HFFc6 (cell line): Measurements from ENCODE around the gene KPRP. TPM values are rescaled to one million over a fixed set of nuclear protein-coding genes. Genes with fewer than 3 reads are reported as not detected.

Experiments
- DNase-seq: peaks from one replicate; pipeline ENCODE4 v3.0.0-alpha.2; 2018
- H3K27ac Mint-ChIP-seq: 2 replicates; pipeline ENCODE4 v1.8.0; 2020; ENCODE audit warnings: mild to moderate bottlenecking, mixed read lengths
- H3K27me3 Mint-ChIP-seq: 2 replicates; pipeline ENCODE4 v1.8.0; 2021; ENCODE audit warnings: mild to moderate bottlenecking, moderate library complexity, mixed read lengths; ENCODE audit not compliant: insufficient read depth
- H3K36me3 Mint-ChIP-seq: 2 replicates; pipeline ENCODE4 v1.8.0; 2021; ENCODE audit warnings: low read depth, mixed read lengths
- H3K4me1 Mint-ChIP-seq: 2 replicates; pipeline ENCODE4 v1.8.0; 2020; ENCODE audit warnings: low read depth, mixed read lengths
- H3K4me3 Mint-ChIP-seq: 2 replicates; pipeline ENCODE4 v1.8.0; 2020; ENCODE audit warnings: mild to moderate bottlenecking, moderate library complexity, mixed read lengths
- H3K9me3 Mint-ChIP-seq: 2 replicates; pipeline ENCODE4 v1.8.0; 2020; ENCODE audit warnings: mild to moderate bottlenecking, mixed read lengths
- total RNA-seq, 6 experiments: library from RNA; stranded (reverse); fragmentation: NEBNext Ultra II Directional; extraction: Animal tissue kit (Norgen Biotek cat#: 25700); gene quantifications; 2 replicates in 1 of 6; 3 replicates in 5 of 6; pipeline ENCODE4 v1.2.3, GENCODE V29; 2021
- TF ChIP-seq, protein P1 (sequence below): fragments of 200-600 bp; sonication (generic); IDR thresholded peaks from 2 replicates; pipeline ENCODE4 v1.5.0; 2021; ENCODE audit warnings: antibody characterized with exemption, mild to moderate bottlenecking

Gene KPRP
- total RNA-seq, 6 experiments from 2014 or later, result not detected

GRCh38 chr1:152770411-152770810, 12.6 kb downstream of the KPRP start:
- DNase-seq, result no peak
- peaks cover 20% of the 10 kb centered on the region; the same call in 1 of the 2 replicates for H3K9me3 Mint-ChIP-seq
- H3K4me3 Mint-ChIP-seq, result no peak overlapping the region
- no peaks in the 10 kb centered on the region; the same call in none of the 2 replicates for H3K27me3 Mint-ChIP-seq
- H3K36me3 Mint-ChIP-seq, result no peaks in the 10 kb centered on the region
- H3K27ac Mint-ChIP-seq, result no peak overlapping the region
- no peaks in the 10 kb centered on the region; the same call in 1 of the 2 replicates for H3K4me1 Mint-ChIP-seq
- TF ChIP-seq, protein P1, sequence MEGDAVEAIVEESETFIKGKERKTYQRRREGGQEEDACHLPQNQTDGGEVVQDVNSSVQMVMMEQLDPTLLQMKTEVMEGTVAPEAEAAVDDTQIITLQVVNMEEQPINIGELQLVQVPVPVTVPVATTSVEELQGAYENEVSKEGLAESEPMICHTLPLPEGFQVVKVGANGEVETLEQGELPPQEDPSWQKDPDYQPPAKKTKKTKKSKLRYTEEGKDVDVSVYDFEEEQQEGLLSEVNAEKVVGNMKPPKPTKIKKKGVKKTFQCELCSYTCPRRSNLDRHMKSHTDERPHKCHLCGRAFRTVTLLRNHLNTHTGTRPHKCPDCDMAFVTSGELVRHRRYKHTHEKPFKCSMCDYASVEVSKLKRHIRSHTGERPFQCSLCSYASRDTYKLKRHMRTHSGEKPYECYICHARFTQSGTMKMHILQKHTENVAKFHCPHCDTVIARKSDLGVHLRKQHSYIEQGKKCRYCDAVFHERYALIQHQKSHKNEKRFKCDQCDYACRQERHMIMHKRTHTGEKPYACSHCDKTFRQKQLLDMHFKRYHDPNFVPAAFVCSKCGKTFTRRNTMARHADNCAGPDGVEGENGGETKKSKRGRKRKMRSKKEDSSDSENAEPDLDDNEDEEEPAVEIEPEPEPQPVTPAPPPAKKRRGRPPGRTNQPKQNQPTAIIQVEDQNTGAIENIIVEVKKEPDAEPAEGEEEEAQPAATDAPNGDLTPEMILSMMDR, result no peak

DNA sequence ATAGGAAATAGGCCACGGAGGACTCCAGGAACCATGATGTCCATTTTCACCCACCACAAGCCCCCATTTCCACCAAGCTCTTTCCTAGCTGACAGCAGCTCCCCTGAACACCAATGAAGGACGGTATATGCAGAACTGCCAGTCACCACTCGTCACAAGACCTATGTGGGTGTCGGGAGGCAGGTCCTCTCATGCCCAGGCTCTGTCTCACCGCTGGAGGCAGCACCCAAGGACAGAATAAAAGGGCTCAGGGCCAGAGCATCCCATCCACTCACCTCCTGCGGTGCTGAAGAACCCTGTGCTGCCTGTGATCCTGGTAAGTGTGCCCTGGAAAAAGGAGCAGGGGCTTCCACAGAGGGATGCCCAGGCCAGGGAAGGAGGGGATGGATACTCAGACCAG, 17.1 kb downstream of the KPRP start, which contains the start of gene LCE1F:
Gene LCE1F (plus strand): TSS at position 266 of the 400 bp plus-strand sequence. CDS start 1,232 bp downstream, outside the sequence.
- Mint-ChIP-seq H3K4me1 (no peaks in the 10 kb centered on the region), H3K27me3 (no peaks in the 10 kb centered on the region; the same call in none of the 2 replicates), H3K9me3 (peaks cover 17% of the 10 kb centered on the region; the same call in 1 of the 2 replicates), H3K36me3 (no peaks in the 10 kb centered on the region), H3K27ac (no peak within 1 kb of the TSS), H3K4me3 (no peak within 1 kb of the TSS)
- TF ChIP-seq, protein P1, result no peak
- DNase-seq, result no peak

- no peak for DNase-seq
- Mint-ChIP-seq H3K27me3 (no peaks in the 10 kb centered on the region; the same call in none of the 2 replicates), H3K9me3 (peaks cover 17% of the 10 kb centered on the region; the same call in 1 of the 2 replicates), H3K36me3 (no peaks in the 10 kb centered on the region), H3K27ac (no peak overlapping the region), H3K4me1 (no peaks in the 10 kb centered on the region), H3K4me3 (no peak overlapping the region)
- TF ChIP-seq, protein P1, result no peak
These were observed 18.5 kb downstream of the KPRP start for GRCh38 chr1:152776361-152776760.

- TF ChIP-seq, protein P1, result peak; percentile 53; the same call in 1 of the 2 replicates
- peaks cover 12% of the 10 kb centered on the region; the same call in 1 of the 2 replicates for H3K9me3 Mint-ChIP-seq
- H3K27me3 Mint-ChIP-seq, result no peaks in the 10 kb centered on the region; the same call in none of the 2 replicates
- peak; percentile 13 for DNase-seq
- H3K4me3 Mint-ChIP-seq, result no peak overlapping the region
- H3K36me3 Mint-ChIP-seq, result no peaks in the 10 kb centered on the region
- no peaks in the 10 kb centered on the region for H3K4me1 Mint-ChIP-seq
- H3K27ac Mint-ChIP-seq, result no peak overlapping the region
These were observed 19.8 kb downstream of the KPRP start for GRCh38 chr1:152777510-152778137.

GRCh38 chr1:152783095-152783494, 25.3 kb downstream of the KPRP start:
- H3K9me3 Mint-ChIP-seq, result peaks cover 2% of the 10 kb centered on the region
- no peak overlapping the region for H3K27ac Mint-ChIP-seq
- H3K27me3 Mint-ChIP-seq, result peaks cover 7% of the 10 kb centered on the region; the same call in 1 of the 2 replicates
- no peaks in the 10 kb centered on the region for H3K36me3 Mint-ChIP-seq
- no peak overlapping the region for H3K4me3 Mint-ChIP-seq
- no peaks in the 10 kb centered on the region for H3K4me1 Mint-ChIP-seq
- TF ChIP-seq, protein P1, result no peak
- DNase-seq, result no peak
